GM19193 (cell line): ENCODE data around the gene GAR1.

Experiments used
- POLR2A ChIP-seq: IDR thresholded peaks from 4 replicates; pipeline ENCODE4 v1.6.1; 2011; ENCODE audit not compliant: insufficient read depth, insufficient read length; ENCODE audit errors: extremely low read depth

The GAR1 gene

GRCh38 chr4:109815151-109816081 is at the start of gene GAR1:
GAR1 (plus strand) TSS chr4:109815762; CDS start chr4:109816165, 403 bp downstream.
- TF ChIP-seq POLR2A = peak; percentile 69

GRCh38 chr4:109786846-109787245 is 28.7 kb upstream of the GAR1 start:
- TF ChIP-seq POLR2A = no peak

GRCh38 chr4:109787807-109788206 is 27.8 kb upstream of the GAR1 start:
- TF ChIP-seq POLR2A = no peak

- TF ChIP-seq POLR2A = no peak
These were observed 20.5 kb upstream of the GAR1 start for GRCh38 chr4:109795059-109795458.

GRCh38 chr4:109798866-109799265 is 16.7 kb upstream of the GAR1 start:
- TF ChIP-seq POLR2A = no peak

- no peak for TF ChIP-seq POLR2A
These were observed 14.3 kb upstream of the GAR1 start for GRCh38 chr4:109801099-109801789.

GRCh38 chr4:109801895-109802319 is 13.7 kb upstream of the GAR1 start, which contains the start of gene CFI:
CFI (minus strand) TSS chr4:109801999; CDS start chr4:109801971, 28 bp downstream.
- TF ChIP-seq POLR2A = no peak

- no peak for TF ChIP-seq POLR2A
These were observed 11.5 kb upstream of the GAR1 start for GRCh38 chr4:109803924-109804571.

GRCh38 chr4:109809655-109810054 is 5.9 kb upstream of the GAR1 start:
- TF ChIP-seq POLR2A = no peak

GRCh38 chr4:109810552-109811387 is 4.8 kb upstream of the GAR1 start:
- no peak for TF ChIP-seq POLR2A

- TF ChIP-seq POLR2A = no peak
These were observed 3.9 kb upstream of the GAR1 start for GRCh38 chr4:109811707-109812106.

GRCh38 chr4:109816082-109816442 is 500 bp downstream of the GAR1 start:
- TF ChIP-seq POLR2A = no peak

GRCh38 chr4:109816894-109817293 is 1.3 kb downstream of the GAR1 start:
- no peak for TF ChIP-seq POLR2A

GRCh38 chr4:109818268-109818667 is 2.7 kb downstream of the GAR1 start:
- TF ChIP-seq POLR2A = no peak

GRCh38 chr4:109820563-109820962 is 5.0 kb downstream of the GAR1 start:
- no peak for TF ChIP-seq POLR2A

- no peak for TF ChIP-seq POLR2A
These were observed 5.6 kb downstream of the GAR1 start for GRCh38 chr4:109821185-109821584.
